H1 (cell line): ENCODE results near the gene GSTA3. TPM values are rescaled to one million over a fixed set of nuclear protein-coding genes. Genes with fewer than 3 reads are reported as not detected.

Source experiments
- CREB1 ChIP-seq: IDR thresholded peaks from 2 replicates; pipeline ENCODE4 v1.6.1; 2012; ENCODE audit warnings: inconsistent platforms
- MAFK ChIP-seq: IDR thresholded peaks from 2 replicates; pipeline ENCODE4 v1.6.1; 2012; ENCODE audit warnings: low read depth, mild to moderate bottlenecking, improper control_type of control experiment, low read length
- POLR2A ChIP-seq, 2 experiments: IDR thresholded peaks; 1 replicate in 1 of 2; 2 replicates in 1 of 2; pipeline ENCODE4 v1.6.1; 2011; ENCODE audit warnings: low read depth in 2 of 2, low read length in 2 of 2, mild to moderate bottlenecking in 2 of 2; ENCODE audit errors: control extremely low read depth in 1 of 2
- RFX5 ChIP-seq: IDR thresholded peaks from 2 replicates; pipeline ENCODE4 v1.6.1; 2011; ENCODE audit warnings: low read depth, low read length, improper control_type of control experiment, borderline replicate concordance
- SRF ChIP-seq: IDR thresholded peaks from 2 replicates; pipeline ENCODE4 v1.6.1; 2011; ENCODE audit warnings: mild to moderate bottlenecking, low read depth, low read length, moderate library complexity
- polyA plus RNA-seq, 7 experiments: library from polyadenylated mRNA; depleted of rRNA in 3 of 7; stranded (reverse) in 5 of 7; unstranded in 2 of 7; fragments of >200 nt in 5 of 7; fragments of 200-250 nt in 2 of 7; gene quantifications; 1 replicate in 5 of 7; 2 replicates in 1 of 7; 4 replicates in 1 of 7; pipeline versions ENCODE4 v1.2.1 to v1.2.3, GENCODE V29; 2011 to 2013; ENCODE audit warnings: missing spikeins in 2 of 7, mixed read lengths in 2 of 7
- total RNA-seq: library from RNA; stranded (reverse); fragmentation: NEBNext Ultra II Directional; extraction: Animal tissue kit (Norgen Biotek cat#: 25700); gene quantifications from 2 replicates; pipeline ENCODE4 v1.2.1, GENCODE V29; 2021
- TF ChIP-seq, protein P1 (sequence below): IDR thresholded peaks from 2 replicates; pipeline ENCODE4 v1.6.1; 2012; ENCODE audit warnings: low read length, inconsistent platforms

The GSTA3 gene
- total and polyA plus RNA-seq, 2 of the 8 experiments (the other 6 are each of a cell fraction or from before 2014, with no cell fraction given) = not detected

DNA sequence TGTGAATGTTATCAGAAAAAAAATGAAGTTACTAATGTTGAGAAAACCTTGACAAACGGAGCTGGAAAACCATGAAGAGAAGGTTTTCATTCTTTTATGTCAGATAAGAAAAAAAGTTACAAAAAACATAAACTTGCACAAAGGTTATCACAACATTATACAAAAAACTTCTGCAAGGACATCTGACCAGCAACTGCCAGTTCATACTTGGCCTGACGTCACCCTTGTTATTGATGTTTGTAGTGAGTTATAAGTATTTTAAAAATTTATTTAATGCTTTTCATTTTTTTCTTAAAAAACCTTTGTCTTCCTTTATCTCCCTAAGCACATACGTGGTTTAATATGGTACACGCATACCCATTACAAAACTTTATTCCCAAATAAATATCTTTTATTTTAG lies 16.3 kb downstream of the GSTA3 start (continued):
- no peak for TF ChIP-seq SRF
- TF ChIP-seq CREB1 = no peak
- TF ChIP-seq, protein P1, sequence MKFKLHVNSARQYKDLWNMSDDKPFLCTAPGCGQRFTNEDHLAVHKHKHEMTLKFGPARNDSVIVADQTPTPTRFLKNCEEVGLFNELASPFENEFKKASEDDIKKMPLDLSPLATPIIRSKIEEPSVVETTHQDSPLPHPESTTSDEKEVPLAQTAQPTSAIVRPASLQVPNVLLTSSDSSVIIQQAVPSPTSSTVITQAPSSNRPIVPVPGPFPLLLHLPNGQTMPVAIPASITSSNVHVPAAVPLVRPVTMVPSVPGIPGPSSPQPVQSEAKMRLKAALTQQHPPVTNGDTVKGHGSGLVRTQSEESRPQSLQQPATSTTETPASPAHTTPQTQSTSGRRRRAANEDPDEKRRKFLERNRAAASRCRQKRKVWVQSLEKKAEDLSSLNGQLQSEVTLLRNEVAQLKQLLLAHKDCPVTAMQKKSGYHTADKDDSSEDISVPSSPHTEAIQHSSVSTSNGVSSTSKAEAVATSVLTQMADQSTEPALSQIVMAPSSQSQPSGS = no peak
- TF ChIP-seq MAFK = no peak
- no peak for TF ChIP-seq RFX5
- TF ChIP-seq POLR2A (IDR thresholded peaks at IDR 0.05; ENCODE audit: control extremely low read depth in 1 of 2, low read depth in 2 of 2, low read length in 2 of 2) = no peak
- TF ChIP-seq, all 59 proteins: peak for 0
